Activated CD8-positive, alpha-beta memory T cell treated with anti-CD3 and anti-CD28 coated beads, Interleukin-2, amount 50 U/mL, for 4 hours (primary cell): ENCODE data around the gene PLCXD3.

ENCODE experiments used
- DNase-seq: peaks from one replicate; pipeline ENCODE4 v3.0.0-alpha.2; 2020

Gene PLCXD3

DNA sequence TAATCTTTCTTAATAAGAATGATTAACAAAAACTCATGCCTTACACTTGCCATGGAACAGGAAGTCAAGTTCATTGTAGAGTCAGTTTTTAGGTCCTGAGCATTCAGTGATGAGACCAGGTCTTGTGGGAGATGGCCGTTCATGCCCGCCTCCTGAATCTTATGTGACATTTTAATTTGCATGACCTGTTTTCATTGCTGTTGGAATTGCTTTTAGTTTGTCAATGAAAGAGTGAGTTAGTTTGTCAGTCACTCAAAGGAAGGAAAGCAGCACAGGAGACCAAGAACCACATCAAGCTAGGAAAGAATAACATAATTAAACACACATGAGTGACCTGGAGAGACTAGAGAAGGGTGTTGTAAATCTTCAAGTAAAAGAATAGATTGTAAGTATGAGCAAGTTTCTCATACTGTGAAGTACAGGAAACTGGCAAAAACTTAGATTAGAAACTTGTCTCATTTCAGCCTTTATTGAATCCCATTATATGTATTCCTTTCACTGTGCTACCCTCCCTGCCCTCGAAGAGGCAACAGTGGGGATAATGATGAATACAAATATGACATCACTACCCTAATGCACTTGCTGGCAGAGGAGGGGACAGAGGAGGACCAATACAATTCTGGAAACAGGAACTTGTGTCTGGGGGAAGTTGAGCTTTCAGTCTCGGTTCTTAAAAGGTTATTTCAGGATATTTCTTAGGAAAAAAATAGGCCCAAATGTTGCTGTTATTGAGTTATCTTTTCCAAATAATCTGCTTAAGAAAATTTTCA lies 232.7 kb downstream of the PLCXD3 start:
- DNase-seq, result no peak

DNA sequence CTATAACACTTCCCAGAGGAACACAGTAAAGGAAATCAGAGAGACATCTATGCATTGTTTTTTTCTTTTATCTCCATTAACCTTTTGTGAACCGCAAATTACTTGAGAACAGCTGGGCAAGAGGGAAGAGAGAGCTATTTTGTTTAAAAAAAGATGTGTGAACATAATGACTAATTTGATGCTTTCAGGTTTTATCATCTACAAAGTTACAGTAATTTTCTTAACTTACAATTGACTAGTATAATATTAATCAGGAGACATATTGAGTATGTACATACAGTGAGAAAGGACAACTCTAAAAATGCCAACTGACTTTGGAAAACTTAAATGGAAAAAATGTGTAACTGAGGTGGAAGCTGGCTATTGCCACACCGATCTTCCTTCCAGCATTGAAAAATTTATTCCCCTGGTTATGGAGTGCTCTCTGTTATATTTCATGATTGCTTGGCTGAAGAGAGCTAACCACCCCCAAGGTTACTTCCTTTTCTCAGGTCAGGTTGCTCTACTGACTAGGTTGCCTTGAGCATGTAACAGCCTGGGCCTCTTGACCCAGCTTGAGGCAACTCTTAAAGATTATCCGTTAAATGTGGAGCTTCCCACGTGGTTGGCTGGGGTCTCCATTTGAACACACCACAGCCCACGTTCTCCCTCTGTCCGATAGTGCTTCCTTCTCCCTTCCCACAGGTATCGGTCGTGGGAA lies 234.4 kb downstream of the PLCXD3 start:
- DNase-seq, result no peak

DNA sequence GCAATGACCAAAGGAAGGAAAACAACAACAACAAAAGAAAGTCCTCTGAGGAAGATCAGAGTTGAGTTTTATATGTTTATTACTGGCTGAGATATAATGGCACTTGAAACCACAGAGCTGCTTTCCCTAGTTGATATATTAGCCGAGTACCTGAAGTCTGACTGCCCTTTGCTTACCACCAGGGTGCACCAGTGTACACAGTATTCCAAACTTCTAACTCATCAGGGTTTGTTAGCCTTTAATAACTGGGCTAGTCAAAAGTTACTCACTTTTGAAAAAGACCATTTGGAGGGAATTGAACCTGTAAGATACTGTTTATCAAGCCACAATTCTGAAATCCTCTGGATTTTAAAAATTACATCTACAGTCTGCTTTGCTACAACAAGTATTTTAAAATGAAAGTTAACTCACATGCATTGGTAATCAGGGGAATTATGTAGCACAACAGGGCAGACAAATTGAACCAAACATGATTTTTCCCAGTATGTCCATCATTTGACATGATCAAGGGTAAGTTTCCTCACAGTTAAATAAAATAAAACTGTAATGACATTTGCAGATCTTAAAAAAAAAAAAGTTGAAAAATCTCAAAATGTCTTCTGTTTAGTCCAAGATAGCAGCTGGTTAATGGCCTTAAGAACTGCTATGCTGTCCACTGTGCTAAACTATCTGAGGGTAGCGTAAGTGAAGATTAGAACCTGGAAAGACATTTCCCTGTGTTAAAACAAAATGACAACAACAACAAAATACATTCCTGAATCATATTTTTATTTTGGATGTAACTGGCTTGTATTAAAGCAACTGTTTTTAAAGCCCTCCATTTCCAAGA lies 239.8 kb downstream of the PLCXD3 start:
- no peak for DNase-seq

DNA sequence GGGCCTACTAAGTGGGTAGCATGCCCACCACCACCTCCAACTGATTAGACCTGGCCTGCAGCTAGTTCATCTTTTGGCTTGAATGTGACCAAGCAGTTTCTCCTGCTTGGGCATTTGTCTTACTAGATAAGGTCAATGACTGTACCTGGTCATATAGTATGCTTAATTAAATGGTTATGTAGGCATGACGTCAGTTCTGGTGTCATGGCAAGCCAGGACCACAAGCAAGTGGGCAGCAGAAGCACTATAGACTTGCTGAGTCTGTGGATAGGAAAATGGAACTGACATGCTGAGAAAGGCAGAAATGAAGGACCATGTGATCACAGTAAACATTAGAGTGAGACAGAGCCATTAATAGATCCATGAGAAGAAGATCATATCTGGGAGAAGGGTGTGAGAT lies 241.5 kb downstream of the PLCXD3 start:
- no peak for DNase-seq

DNA sequence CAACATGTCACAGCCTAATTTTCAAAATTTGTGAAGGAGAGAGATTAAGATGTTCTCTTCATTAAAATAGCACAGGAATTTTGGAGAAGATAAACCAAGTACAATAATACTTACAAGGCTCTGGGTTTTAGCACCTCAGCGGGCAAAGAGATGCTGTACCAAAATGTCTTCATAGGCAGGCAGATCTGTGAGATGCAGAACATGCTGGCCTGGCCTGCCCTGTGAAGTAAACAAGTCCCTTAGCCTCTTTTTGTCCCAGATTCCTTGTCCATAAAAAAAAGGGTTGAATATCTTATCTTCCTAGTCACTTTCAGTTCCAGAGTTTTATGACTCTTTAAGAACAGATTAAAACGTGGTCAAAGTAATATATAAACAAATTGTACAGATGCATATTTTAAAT lies 244.0 kb downstream of the PLCXD3 start:
- DNase-seq, result no peak

DNA sequence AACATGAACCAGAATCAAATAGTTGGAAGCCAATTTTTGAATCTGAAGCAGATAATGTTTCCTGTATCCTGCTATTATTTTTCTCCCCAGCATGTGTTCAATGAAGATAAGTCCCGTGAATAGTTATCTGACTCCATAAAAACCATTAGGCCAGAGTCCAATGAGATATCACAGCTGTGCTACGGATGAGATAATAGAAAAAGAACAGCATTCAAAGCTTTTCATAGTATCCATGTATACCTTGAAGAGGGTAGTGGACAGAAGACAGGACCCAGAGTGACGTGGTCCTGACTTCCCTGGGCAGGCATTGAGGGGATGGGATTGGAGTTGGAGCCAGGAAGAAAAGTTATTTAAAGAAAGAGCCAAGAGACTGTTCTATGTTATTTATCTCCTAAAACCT lies 246.4 kb downstream of the PLCXD3 start:
- DNase-seq, result no peak

DNA sequence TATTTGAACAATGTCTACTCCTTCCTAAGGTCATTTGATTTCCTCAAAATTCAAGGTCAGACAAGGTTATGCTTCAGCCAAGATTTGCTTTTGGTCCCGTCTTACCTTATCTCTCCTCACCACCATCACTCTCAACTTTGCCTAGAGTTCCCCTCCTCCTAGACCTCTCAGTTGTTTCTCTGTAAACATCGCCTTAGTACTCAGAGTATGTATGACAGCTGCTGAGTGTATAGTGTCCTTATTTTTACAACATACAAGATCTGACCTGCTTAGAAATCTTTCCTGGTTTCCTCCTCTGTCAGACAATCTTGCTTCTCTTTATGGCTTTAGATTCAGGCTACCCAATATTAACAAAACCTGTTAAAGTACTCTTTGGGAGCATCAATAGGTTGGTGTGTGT lies 247.1 kb downstream of the PLCXD3 start:
- no peak for DNase-seq
